K562 (cell line): ENCODE measurements around the gene MIER2. TPM values are rescaled to one million over a fixed set of nuclear protein-coding genes. Genes with fewer than 3 reads are reported as not detected.

Source experiments
- ATF2 ChIP-seq: sonication (generic); formaldehyde crosslinking; IDR thresholded peaks from 2 replicates; pipeline ENCODE4 v1.8.1; 2022; ENCODE audit warnings: missing genetic modification reagents
- BRCA1 ChIP-seq, 2 experiments: fragments of 450-650 bp in 1 of 2; sonication (generic) in 1 of 2; formaldehyde crosslinking in 1 of 2; IDR thresholded peaks; 2 replicates each; pipeline versions ENCODE4 v1.5.0 to v1.6.1; 2017 to 2020; ENCODE audit warnings: mild to moderate bottlenecking in 1 of 2, missing genetic modification reagents in 1 of 2
- CHAMP1 ChIP-seq: fragments of 450-650 bp; IDR thresholded peaks from 2 replicates; pipeline ENCODE4 v1.6.1; 2016; ENCODE audit warnings: mild to moderate bottlenecking
- CREB1 ChIP-seq, 2 experiments: sonication (generic) in 1 of 2; formaldehyde crosslinking in 1 of 2; IDR thresholded peaks; 2 replicates each; pipeline versions ENCODE4 v1.6.1 to v1.8.0; 2012 to 2022; ENCODE audit warnings: inconsistent platforms in 1 of 2, mild to moderate bottlenecking in 1 of 2, missing genetic modification reagents in 1 of 2, moderate library complexity in 1 of 2
- DNMT1 ChIP-seq: fragments of 450-650 bp; IDR thresholded peaks from 2 replicates; pipeline ENCODE4 v1.6.1; 2016; ENCODE audit warnings: antibody characterized with exemption, mild to moderate bottlenecking
- EP300 ChIP-seq: IDR thresholded peaks from 2 replicates; pipeline ENCODE4 v1.6.1; 2012; ENCODE audit warnings: low read length, improper control_type of control experiment
- ESRRB ChIP-seq: fragments of 250-450 bp; sonication (Bioruptor Pico); IDR thresholded peaks from 2 replicates; pipeline ENCODE4 v1.5.0; 2020; ENCODE audit warnings: mild to moderate bottlenecking, moderate library complexity, borderline replicate concordance
- GABPB2 ChIP-seq: fragments of 250-450 bp; sonication (Bioruptor Pico); conservative IDR thresholded peaks from 2 replicates; pipeline ENCODE4 v1.5.1; 2021; ENCODE audit warnings: mild to moderate bottlenecking
- RUNX1 ChIP-seq: sonication (generic); IDR thresholded peaks from 2 replicates; pipeline ENCODE4 v1.6.1; 2016; ENCODE audit warnings: antibody characterized with exemption, low read depth
- SNIP1 ChIP-seq: fragments of 450-650 bp; IDR thresholded peaks from 2 replicates; pipeline ENCODE4 v1.7.1; 2017; ENCODE audit warnings: low read depth, mild to moderate bottlenecking
- THRA ChIP-seq: fragments of 450-650 bp; IDR thresholded peaks from 2 replicates; pipeline ENCODE4 v1.6.1; 2017; ENCODE audit warnings: mild to moderate bottlenecking, moderate library complexity
- ZKSCAN3 ChIP-seq: fragments of 250-450 bp; sonication (Bioruptor Pico); IDR thresholded peaks from 2 replicates; pipeline ENCODE4 v1.4.0; 2020
- ZNF263 ChIP-seq: sonication (generic); formaldehyde crosslinking; IDR thresholded peaks from 2 replicates; pipeline ENCODE4 v1.8.0; 2022; ENCODE audit warnings: mild to moderate bottlenecking, missing genetic modification reagents, borderline replicate concordance
- polyA plus RNA-seq, 8 experiments: library from polyadenylated mRNA; depleted of rRNA in 4 of 8; stranded (reverse) in 5 of 8; unstranded in 3 of 8; fragments of >200 nt; fragmentation: Nextera tagmentation in 2 of 8; fragmentation: Illumina TruSeq in 1 of 8; extraction: Ambion mirVana in 2 of 8; extraction: Trizol in 1 of 8; gene quantifications; 2 replicates each; pipeline versions ENCODE4 v1.2.1 to v1.2.3, GENCODE V29; 2011 to 2014; ENCODE audit warnings: inconsistent platforms in 1 of 8, missing spikeins in 1 of 8
- total RNA-seq, 7 experiments: library from RNA; depleted of rRNA in 6 of 7; stranded (reverse); fragments of >200 nt in 6 of 7; fragmentation: Illumina TruSeq in 2 of 7; extraction: Trizol in 2 of 7; gene quantifications; 2 replicates each; pipeline versions ENCODE4 v1.2.1 to v1.2.3, GENCODE V29; 2011 to 2021; ENCODE audit warnings: low replicate concordance in 1 of 7

Gene MIER2
- total and polyA plus RNA-seq, 9 of the 15 experiments (the other 6 are each of a cell fraction or from before 2014, with no cell fraction given), result 0.46 to 34.7 (median 15.6) TPM

- TF ChIP-seq CREB1 (IDR thresholded peaks at IDR 0.05) (no peak), CREB1 (CRISPR knock-in tag; IDR thresholded peaks at IDR 0.05) (no peak), SNIP1 (no peak), GABPB2 (no peak), THRA (no peak), ZNF263 (CRISPR knock-in tag) (no peak), EP300 (no peak), RUNX1 (no peak), BRCA1 (IDR thresholded peaks at IDR 0.05) (no peak), BRCA1 (CRISPR knock-in tag; IDR thresholded peaks at IDR 0.05) (no peak), ESRRB (no peak), ZKSCAN3 (CRISPR knock-in tag) (no peak), DNMT1 (no peak), CHAMP1 (no peak), ATF2 (no peak)
- TF ChIP-seq, all 486 proteins: peak for 0
Measured at GRCh38 chr19:389935-390289, 45.3 kb upstream of the MIER2 start (continued).
